K562 (cell line): ENCODE data around the gene ACTG2.

ENCODE experiments used
- BHLHE40 ChIP-seq: IDR thresholded peaks from 2 replicates; pipeline ENCODE4 v1.6.1; 2011; ENCODE audit warnings: low read length, improper control_type of control experiment
- ESRRA ChIP-seq: fragments of 450-650 bp; IDR thresholded peaks from 2 replicates; pipeline ENCODE4 v1.6.1; 2014; ENCODE audit warnings: low read depth, mild to moderate bottlenecking, moderate library complexity, borderline replicate concordance
- POLR2AphosphoS5 ChIP-seq: IDR thresholded peaks from 2 replicates; pipeline ENCODE4 v1.6.1; 2011; ENCODE audit warnings: mild to moderate bottlenecking, low read depth, low read length, moderate library complexity; ENCODE audit not compliant: control insufficient read depth, insufficient read depth
- RBFOX2 ChIP-seq: fragments of 200-400 bp; formaldehyde crosslinking; IDR thresholded peaks from 2 replicates; pipeline ENCODE4 v1.6.1; 2017; ENCODE audit warnings: low read depth, mild to moderate bottlenecking, low read length, moderate library complexity
- U2AF2 ChIP-seq: fragments of 200-400 bp; formaldehyde crosslinking; optimal IDR thresholded peaks from 2 replicates; pipeline ENCODE3; 2017; ENCODE audit warnings: low read depth, mild to moderate bottlenecking, low read length
- ZC3H11A ChIP-seq: IDR thresholded peaks from 2 replicates; pipeline ENCODE4 v1.6.1; 2012; ENCODE audit warnings: low read depth, low read length, improper control_type of control experiment
- ZNF3 ChIP-seq: fragments of 250-450 bp; sonication (Bioruptor Pico); IDR thresholded peaks from 2 replicates; pipeline ENCODE4 v1.5.0; 2021; ENCODE audit warnings: mild to moderate bottlenecking, moderate library complexity
- ZNF431 ChIP-seq: sonication (generic); formaldehyde crosslinking; IDR thresholded peaks from 2 replicates; pipeline ENCODE4 v1.8.0; 2022; ENCODE audit warnings: mild to moderate bottlenecking, missing genetic modification reagents
- TF ChIP-seq, protein P1 (sequence below): sonication (generic); formaldehyde crosslinking; IDR thresholded peaks from 2 replicates; pipeline ENCODE4 v1.8.0; 2022; ENCODE audit warnings: mild to moderate bottlenecking, missing genetic modification reagents, borderline replicate concordance
- TF ChIP-seq, protein P2 (sequence below), 2 experiments: fragments of 450-650 bp; formaldehyde crosslinking in 1 of 2; IDR thresholded peaks; 2 replicates each; pipeline versions ENCODE4 v1.4.0 to v1.6.1; 2014 to 2020; ENCODE audit warnings: mild to moderate bottlenecking in 2 of 2, borderline replicate concordance in 1 of 2, low read depth in 1 of 2
- TF ChIP-seq, protein P3 (sequence below), 2 experiments: fragments of 450-650 bp; IDR thresholded peaks; 2 replicates each; pipeline ENCODE4 v1.6.1; 2016; ENCODE audit warnings: mild to moderate bottlenecking in 2 of 2, borderline replicate concordance in 1 of 2, low read depth in 1 of 2, moderate library complexity in 1 of 2

DNA sequence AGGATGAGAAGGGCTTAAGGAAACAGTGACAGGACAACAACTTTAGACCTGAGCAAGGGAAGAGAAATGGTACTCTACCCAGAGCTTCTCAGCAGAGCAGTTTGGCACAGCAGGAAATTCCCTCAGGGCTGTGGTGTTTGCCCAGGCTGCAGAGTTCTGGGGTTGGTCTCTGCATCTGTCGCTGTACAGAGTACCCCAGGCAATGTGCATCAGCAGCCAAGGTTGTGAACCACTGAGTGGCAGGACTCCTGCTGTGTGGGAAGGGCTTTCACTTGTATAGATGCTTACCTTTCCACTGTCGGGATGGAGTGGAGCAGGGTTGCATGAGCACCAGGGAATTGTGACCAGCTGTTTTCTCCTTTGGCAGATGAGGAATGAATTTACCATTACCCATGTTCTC lies 42.8 kb upstream of the ACTG2 start:
- TF ChIP-seq ZNF431 (CRISPR knock-in tag) (no peak), POLR2AphosphoS5 (no peak), ZNF3 (CRISPR knock-in tag) (no peak), U2AF2 (no peak), ESRRA (no peak), RBFOX2 (no peak), BHLHE40 (no peak), ZC3H11A (no peak)
- TF ChIP-seq, protein P1, sequence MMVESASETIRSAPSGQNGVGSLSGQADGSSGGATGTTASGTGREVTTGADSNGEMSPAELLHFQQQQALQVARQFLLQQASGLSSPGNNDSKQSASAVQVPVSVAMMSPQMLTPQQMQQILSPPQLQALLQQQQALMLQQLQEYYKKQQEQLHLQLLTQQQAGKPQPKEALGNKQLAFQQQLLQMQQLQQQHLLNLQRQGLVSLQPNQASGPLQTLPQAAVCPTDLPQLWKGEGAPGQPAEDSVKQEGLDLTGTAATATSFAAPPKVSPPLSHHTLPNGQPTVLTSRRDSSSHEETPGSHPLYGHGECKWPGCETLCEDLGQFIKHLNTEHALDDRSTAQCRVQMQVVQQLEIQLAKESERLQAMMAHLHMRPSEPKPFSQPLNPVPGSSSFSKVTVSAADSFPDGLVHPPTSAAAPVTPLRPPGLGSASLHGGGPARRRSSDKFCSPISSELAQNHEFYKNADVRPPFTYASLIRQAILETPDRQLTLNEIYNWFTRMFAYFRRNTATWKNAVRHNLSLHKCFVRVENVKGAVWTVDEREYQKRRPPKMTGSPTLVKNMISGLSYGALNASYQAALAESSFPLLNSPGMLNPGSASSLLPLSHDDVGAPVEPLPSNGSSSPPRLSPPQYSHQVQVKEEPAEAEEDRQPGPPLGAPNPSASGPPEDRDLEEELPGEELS (CRISPR knock-in tag): no peak
- TF ChIP-seq, protein P2, sequence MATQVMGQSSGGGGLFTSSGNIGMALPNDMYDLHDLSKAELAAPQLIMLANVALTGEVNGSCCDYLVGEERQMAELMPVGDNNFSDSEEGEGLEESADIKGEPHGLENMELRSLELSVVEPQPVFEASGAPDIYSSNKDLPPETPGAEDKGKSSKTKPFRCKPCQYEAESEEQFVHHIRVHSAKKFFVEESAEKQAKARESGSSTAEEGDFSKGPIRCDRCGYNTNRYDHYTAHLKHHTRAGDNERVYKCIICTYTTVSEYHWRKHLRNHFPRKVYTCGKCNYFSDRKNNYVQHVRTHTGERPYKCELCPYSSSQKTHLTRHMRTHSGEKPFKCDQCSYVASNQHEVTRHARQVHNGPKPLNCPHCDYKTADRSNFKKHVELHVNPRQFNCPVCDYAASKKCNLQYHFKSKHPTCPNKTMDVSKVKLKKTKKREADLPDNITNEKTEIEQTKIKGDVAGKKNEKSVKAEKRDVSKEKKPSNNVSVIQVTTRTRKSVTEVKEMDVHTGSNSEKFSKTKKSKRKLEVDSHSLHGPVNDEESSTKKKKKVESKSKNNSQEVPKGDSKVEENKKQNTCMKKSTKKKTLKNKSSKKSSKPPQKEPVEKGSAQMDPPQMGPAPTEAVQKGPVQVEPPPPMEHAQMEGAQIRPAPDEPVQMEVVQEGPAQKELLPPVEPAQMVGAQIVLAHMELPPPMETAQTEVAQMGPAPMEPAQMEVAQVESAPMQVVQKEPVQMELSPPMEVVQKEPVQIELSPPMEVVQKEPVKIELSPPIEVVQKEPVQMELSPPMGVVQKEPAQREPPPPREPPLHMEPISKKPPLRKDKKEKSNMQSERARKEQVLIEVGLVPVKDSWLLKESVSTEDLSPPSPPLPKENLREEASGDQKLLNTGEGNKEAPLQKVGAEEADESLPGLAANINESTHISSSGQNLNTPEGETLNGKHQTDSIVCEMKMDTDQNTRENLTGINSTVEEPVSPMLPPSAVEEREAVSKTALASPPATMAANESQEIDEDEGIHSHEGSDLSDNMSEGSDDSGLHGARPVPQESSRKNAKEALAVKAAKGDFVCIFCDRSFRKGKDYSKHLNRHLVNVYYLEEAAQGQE (IDR thresholded peaks at IDR 0.05; ENCODE audit: borderline replicate concordance): no peak
- TF ChIP-seq, protein P2 (CRISPR knock-in tag; IDR thresholded peaks at IDR 0.05; ENCODE audit: low read depth): no peak
- TF ChIP-seq, protein P3, sequence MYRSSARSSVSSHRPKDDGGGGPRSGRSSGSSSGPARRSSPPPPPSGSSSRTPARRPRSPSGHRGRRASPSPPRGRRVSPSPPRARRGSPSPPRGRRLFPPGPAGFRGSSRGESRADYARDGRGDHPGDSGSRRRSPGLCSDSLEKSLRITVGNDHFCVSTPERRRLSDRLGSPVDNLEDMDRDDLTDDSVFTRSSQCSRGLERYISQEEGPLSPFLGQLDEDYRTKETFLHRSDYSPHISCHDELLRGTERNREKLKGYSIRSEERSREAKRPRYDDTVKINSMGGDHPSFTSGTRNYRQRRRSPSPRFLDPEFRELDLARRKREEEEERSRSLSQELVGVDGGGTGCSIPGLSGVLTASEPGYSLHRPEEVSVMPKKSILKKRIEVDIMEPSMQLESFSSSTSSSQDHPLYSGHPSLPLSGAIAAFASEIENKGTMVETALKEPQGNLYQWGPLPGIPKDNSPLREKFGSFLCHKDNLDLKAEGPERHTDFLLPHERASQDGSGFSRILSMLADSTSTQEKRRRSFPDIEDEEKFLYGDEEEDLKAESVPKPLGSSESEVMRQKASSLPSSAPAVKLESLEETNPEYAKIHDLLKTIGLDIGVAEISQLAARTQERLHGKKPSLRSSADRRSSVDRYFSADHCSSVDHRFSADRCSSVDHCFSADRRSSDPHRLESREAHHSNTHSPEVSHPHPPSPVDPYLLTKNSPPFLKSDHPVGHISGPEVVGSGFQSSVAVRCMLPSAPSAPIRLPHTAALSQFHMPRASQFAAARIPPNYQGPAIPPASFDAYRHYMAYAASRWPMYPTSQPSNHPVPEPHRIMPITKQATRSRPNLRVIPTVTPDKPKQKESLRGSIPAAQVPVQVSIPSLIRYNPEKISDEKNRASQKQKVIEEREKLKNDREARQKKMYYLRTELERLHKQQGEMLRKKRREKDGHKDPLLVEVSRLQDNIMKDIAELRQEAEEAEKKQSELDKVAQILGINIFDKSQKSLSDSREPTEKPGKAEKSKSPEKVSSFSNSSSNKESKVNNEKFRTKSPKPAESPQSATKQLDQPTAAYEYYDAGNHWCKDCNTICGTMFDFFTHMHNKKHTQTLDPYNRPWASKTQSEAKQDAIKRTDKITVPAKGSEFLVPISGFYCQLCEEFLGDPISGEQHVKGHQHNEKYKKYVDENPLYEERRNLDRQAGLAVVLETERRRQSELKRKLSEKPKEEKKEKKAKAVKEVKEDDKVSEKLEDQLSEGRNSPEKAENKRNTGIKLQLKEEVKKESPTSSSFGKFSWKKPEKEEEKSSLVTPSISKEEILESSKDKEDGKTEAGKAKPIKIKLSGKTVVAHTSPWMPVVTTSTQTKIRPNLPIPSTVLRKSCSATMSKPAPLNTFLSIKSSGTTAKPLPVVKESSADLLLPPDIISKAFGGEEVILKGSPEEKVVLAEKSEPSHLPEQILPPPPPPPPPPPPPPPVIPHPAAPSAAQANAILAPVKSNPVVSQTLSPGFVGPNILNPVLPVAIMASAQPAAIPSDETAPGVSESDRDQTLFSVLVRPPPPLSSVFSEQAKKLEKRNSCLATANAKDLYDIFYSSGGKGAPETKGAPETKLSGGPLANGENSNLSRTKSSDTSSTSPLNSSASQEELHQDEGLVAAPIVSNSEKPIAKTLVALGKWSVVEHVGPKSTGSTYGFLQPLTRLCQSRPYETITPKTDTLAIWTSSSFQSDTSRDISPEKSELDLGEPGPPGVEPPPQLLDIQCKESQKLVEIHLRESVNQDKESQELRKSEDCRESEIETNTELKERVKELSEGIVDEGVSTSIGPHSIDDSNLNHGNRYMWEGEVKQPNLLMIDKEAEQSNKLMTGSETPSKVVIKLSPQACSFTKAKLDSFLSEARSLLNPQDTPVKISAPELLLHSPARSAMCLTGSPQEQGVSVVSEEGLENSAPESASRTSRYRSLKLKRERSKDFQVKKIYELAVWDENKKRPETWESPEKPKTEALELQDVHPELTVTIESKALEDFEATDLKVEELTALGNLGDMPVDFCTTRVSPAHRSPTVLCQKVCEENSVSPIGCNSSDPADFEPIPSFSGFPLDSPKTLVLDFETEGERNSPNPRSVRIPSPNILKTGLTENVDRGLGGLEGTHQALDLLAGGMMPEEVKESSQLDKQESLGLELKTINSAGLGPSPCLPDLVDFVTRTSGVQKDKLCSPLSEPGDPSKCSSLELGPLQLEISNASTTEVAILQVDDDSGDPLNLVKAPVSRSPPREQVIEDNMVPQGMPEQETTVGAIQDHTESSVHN (IDR thresholded peaks at IDR 0.05; ENCODE audit: borderline replicate concordance in 1 of 2, low read depth in 1 of 2): no peak
